HG02588 (cell line): ENCODE results near the gene SECTM1.
"Not testable (repeated sequence)": the region's sequence is repeated elsewhere in the genome, so short reads cannot be mapped to it uniquely, and the experiment has no call there.

ENCODE experiments used
- ATAC-seq: cut with Tn5 transposase; IDR thresholded peaks from one replicate; pipeline ENCODE4 v1.9.1; 2021; ENCODE audit warnings: mild to moderate bottlenecking, moderate library complexity; ENCODE audit not compliant: unreplicated experiment

Gene SECTM1

DNA sequence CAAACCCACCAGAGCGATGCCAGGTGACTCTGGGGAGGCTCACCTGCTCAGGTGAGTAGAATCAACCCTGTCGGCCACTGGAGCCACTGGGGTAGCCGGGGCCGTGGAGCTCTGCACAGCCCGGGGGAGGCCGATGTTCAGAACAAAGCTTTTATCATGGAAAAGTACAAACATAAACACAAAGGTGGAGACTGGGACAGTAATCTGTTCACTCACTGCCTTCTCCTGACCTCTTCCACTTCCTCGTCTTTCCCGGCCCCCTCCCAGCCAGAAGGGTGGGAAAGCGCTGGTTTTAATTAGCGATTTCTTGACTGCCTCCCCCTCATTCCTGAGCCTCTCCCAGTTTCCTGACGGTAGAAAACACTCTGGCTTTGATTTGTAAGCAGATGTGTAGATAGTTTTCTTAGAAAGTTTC is 15.7 kb upstream of the SECTM1 start:
- no peak for ATAC-seq

- no peak for ATAC-seq
Observed at GRCh38 chr17:82348866-82349265, 15.3 kb upstream of the SECTM1 start.

DNA sequence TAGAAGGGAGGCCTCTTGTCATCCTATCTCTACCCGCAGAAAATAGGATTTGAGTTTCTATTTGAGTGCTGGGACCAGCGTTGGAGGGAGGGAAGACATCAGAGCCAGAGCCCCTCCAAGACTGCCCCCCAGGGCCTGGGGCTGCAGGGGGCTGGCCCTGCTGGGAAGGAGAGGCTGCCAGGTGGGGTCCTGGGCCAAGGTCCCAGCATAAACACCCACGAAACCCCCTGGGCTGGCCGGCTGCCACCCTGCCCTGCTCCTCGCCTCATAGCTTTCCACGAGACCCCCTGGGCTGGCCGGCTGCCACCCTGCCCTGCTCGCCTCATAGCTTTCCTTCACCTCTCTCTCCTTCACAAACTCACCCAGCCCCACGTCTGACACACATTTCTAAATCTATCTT is 14.9 kb upstream of the SECTM1 start:
- ATAC-seq: no peak

GRCh38 chr17:82347994-82348393 is 14.4 kb upstream of the SECTM1 start:
- ATAC-seq: not testable (repeated sequence)

DNA sequence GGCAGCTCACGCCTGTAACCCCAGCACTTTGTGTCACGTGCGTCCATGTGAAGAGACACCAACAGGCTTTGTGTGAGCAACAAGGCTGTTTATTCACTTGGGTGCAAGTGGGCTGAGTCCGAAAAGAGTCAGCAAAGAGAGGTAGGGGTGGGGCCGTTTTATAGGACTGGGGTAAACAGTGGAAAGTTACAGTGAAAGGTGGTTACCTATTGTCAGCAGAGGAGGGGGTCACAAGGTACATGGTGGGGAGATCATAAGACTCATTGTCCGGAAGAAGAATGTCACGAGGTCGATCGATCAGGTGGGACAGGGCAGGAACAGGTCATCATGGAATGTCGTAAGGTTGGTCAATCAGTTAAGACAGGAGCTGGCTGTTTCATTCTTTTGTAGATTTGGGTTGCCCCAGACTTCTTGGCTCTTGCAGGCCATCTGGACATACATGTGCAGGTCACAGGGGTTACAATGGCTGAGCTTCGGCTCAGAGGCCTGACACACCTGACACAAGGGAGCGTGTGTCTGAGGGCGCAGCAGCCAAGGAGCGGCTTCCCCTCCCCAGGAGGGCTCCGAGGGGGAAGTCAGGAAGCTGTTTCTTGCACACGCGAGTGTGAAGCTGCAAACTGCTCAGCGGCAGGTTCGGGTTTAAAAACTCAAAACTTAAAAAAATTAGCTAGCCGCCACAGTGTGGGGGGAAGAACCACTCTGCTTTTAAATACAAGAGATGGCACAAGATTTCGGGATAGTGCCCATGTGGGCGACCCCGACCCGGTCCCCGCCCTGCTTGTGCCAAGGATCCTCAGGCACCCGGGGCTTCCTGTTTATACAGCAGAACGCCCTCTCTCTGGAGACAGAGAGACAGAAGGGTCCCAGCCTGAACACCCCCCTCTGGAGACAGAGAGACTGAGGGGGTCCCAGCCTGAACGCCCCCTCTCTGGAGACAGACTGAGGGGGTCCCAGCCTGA is 13.1 kb upstream of the SECTM1 start:
- ATAC-seq: no peak

DNA sequence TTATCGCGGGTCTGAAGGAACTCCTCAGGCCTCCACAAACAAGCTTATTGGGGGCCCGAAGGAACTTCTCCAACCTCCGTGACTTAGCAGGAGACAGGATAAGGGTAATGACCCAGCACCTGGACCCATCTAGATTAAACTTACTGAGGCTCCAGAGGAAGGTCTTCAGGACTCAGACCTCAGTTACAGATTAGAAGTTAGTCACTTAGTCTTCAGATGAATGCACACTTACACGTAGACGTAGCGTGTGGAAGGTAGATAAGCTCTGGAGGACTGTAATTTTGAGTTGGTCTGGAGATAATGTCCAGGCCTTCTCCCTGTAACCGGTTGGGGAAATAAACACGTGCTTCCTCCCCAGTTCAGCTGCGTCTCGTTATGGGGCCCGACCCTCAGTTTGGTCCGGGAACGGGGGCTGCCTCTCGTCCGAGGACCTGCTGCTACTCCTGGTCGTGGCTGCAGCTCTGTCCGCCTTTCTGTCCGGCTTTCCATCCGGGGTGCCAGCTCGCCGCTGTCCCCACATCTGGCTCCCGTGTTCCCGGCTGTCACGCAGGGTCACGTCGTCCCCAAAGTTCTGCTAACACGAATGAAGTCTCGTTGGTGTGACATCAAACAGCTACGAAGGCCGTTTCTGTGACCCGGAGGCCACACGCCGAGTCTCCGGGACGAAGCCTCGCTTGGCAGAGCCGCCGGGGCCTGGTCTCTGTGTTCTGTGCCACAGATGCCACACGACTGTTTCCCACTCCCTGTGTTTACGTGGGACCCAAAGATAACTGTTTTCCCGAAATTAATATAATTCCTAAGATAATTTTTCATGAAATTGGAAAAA is 11.8 kb upstream of the SECTM1 start:
- no peak for ATAC-seq

GRCh38 chr17:82344175-82344907 is 10.8 kb upstream of the SECTM1 start:
- no peak for ATAC-seq

DNA sequence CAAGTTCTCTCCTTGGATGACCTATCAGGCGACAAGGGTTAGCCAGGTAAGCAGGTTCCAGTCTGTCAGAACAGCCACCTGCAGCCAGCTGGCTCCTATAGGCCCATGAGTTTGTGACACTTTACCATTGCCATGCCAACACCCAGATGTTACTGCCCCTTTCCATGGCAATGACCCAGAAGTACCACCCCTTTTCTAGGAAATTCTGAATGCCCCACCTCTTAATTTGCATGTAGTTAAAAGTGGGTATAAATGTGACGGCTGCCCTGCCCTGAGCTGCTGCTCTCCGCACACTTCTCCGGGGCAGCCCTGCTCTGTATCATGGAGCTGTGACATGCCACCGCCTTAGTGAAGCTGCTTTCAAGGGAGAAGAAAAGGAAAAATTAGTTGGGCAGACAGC is 10.0 kb upstream of the SECTM1 start:
- no peak for ATAC-seq

- ATAC-seq: no peak
Observed at GRCh38 chr17:82342361-82343079, 9.0 kb upstream of the SECTM1 start.

DNA sequence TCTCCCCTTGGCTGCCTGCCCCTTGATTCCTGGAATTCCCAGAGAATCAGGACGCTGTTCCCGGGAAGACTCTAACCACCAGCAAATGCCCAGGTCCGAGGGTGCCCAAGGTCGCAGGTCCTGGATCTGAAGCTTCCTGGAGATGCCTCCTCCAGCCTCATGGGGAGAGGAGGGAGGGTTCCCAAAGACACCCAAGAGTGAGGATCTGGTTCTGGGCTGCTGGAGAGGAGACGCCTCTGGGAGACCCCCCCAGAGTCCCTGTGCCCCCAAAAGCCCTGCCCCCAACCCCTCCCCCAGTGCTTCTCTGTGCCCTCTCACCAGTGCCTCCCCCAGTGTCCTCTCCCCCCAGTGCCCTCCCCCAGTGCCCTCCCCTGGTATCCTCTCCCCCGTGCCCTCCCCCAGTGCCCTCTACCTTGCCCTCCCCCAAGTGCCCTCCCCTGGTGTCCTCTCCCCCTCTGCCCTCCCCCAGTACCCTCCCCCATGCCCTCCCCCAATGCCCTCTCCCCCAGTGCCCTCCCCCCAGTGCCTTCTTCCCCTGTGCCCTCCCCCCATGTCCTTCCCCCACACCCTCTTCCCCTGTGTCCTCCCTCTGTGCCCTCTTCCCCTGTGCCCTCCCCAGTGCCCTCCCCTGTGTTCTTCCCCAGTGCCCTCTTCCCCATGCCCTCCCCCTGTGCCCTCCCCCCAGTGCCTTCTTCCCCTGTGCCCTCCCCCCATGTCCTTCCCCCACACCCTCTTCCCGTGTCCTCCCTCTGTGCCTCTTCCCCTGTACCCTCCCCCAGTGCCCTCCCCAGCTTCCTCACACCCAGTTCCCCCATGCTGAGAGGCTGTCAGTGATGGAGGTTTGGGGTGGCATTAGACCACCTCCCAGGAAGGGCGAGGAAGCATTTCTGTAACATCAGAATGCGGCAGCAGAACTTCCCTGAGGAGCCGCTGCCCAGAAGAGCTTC is 6.3 kb upstream of the SECTM1 start:
- no peak for ATAC-seq

DNA sequence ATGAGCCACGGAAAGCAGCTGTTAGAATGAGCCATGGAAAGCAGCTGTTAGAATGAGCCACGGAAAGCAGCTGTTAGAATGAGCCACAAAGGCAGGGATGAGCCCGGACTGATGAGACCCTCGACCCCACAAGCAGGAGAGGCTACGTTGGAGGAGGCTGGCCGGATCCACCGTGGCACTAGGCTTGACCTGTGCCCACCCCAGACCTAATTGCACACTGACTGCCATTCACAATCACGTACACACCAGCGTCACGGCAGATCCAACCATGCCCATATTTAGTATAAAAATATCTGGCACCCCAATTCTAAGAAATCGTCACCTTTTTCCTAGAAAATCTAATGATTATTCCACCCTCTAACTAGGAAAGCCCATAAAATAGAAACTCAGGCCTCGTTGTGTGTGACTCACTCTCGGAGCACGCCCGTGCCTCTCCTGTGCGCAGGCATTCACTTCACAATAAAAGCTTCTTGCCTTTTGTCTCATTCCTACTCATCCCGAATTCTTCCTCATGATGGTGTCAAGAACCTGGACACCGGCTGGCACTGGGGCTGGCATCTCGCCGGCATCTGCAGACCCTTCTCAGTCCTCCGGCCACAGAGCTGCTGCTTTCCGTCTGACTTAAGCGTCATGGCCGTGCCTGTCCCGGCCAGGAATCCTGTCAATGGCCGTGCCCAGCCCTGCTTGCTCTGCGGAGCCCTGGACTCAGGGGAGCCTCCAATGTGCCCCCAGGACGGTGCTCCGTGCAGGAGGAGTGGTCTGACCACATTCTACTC is 5.5 kb upstream of the SECTM1 start:
- ATAC-seq: no peak

DNA sequence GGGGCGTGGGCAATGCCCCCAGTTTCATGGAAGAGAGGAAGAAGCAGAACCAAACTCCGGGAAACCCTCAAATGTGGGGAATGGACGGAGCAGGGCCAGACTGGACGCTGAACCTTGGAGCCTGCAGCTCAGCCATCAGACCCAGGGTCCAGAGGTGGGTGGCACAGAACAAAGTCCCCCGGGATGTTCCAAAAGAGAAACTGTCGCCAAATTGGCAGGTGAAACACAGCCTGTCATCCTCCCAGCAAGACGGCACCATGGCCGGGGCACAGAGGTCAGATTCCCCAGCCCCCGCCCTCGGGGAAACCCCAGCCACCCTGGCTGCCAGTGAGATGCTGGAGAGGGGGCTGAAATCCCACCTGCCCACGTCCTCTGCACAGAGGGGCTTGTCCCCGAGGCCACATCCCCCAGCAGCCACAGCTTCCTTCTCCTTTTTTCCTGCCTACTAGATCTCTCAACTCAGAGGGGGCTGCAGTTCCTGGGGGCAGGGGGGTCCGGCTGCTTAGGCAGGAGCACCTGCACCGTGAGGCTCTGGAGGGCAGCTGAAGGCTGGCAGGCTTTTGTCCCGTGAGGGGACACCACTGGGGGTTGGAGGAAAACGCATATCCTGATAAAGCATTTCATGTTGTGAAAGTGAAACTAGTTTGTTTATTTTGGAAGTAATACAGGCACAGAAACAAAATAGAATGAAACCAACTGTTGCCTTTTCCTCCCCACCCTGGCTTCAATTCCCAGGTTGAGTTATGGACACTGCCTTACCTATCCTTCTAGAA is 1.2 kb upstream of the SECTM1 start:
- ATAC-seq: no peak

GRCh38 chr17:82334204-82334621 is 647 bp upstream of the SECTM1 start:
- no peak for ATAC-seq

- no peak for ATAC-seq
Observed at GRCh38 chr17:82332669-82333278, 792 bp downstream of the SECTM1 start.

DNA sequence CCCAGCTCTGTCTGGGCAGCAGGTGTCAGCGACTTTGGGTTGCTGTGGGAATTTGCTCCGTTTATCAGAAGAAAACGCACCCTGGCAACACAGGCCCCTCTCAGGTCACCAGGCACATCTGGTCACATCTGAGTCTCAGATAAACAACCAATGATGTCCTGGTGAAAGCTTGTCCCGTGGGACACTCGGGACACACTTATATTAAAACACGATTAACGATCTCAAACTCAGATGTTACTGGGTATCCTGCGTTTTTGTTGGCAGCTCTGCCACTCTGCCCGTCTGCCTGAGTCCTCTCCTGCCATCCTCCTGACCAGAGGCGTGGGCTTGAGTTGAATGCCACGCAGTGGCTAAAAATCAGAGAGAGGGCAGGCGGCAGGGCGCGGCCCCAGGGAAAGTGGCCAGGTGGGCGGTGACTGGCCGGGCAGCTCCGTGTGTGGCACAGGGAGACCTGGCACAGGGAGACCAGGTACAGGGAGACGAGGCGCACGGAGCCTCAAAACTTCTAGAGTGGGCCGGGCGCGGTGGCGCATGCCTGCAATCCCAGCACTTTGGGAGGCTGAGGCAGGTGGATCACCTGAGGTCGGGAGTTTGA is 2.1 kb downstream of the SECTM1 start:
- no peak for ATAC-seq

GRCh38 chr17:82330322-82331239 is 3.0 kb downstream of the SECTM1 start:
- ATAC-seq: no peak
